ENCODE results near the gene CSK.

CSK gene

GRCh38 chr15:74802862-74803447 is 21.1 kb downstream of the CSK start:
- no peak for DNase-seq

DNA sequence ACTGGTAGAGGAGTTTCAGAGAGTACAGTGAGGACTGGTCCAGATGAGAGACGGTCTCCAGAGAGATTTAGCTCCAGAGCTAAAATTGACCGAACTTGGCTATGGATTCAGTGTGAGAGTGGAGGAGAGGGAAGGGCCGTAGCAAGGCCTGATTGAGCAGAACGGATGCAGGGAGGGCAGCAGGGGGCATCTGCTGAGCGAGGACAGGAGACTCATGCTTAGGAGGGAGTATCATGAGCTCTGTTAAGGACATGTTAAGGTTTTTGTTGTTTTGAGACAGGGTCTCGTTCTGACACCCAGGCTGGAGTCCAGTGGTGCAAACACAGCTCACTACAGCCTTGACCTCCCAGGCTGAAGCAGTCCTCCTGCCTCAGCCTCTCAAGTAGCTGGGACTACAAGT is 23.1 kb downstream of the CSK start:
- DNase-seq: no peak

DNA sequence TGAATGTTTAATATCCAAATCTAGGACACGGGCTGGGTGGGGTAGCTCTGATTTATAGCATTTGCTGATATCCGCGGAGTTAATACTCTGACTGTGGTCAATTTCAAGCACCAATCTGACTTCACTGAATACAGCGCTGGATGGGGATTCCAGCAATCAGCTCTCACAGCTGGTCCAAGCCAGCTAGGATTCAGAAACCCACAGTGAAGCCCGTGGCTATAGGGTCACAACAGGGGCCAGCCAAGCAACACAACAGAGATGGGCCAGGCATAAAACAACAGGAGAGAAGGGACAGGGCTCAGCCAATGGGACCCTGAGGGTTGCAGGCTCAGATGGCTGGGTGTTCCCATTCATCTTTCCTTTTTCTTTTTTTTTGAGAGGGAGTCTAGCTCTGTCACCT is 25.4 kb downstream of the CSK start:
- no peak for DNase-seq

DNA sequence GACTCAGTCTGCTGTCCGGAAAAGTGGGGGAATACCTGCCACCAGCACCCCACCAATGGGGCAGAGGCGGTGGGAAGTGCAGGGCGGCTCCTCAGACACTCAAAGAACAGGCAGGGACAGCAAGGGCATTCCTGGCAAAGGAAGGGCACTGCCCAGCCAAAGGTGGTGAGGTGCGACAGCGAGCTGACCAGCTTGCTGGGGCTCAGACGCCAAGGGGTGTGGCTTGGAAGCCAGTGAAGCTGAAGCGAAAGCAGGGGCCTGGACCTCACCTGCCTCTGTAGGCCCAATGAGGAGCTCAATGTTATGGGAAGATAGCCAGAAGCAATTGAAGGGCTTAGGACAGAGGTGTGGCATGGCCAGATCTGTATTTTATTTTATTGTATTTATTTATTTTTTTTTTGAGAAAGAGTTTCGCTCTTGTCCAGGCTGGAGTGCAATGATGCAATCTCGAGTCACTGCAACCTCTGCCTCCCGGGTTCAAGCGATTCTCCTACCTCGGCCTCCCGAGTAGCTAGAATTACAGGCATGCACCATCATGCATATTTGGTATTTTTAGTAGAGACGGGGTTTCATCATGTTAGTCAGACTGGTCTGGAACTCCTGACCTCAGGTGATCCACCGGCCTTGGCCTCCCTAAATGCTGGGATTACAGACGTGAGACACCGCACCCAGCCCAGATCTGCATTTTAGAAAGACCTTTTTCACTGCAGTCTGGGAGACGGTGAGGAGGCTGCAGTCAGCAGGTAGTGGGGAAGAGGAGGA is 26.4 kb downstream of the CSK start:
- DNase-seq: no peak

GRCh38 chr15:74808840-74809229 is 27.0 kb downstream of the CSK start:
- DNase-seq: no peak

GRCh38 chr15:74809242-74809641 is 27.4 kb downstream of the CSK start:
- DNase-seq: no peak

- no peak for DNase-seq
Observed at GRCh38 chr15:74809956-74810355, 28.1 kb downstream of the CSK start.

DNA sequence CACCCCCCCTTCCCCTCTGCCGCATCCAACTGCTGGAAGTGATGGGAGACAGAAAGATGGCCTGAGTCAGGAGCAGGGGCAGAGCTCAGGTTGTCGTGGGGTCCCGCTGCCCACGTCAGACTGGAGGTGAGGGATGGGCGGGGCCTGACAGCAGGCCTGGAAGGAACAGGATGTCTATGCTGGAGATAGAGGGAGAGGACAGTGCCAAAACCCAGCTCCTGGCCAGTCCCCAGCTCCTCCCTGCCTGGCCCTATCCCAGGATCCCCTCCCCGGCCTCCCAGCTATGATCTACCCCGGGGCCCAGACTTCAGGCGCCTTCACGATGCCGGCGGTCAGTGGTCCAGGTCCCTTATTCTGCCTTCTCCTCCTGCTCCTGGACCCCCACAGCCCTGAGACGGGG is 30.7 kb downstream of the CSK start, which contains the start of gene LMAN1L:
Gene LMAN1L (plus strand): TSS at position 303 of the 400 bp plus-strand sequence. CDS start 20 bp downstream, at position 323.
- DNase-seq: no peak

GRCh38 chr15:74815121-74815934 is 33.4 kb downstream of the CSK start:
- no peak for DNase-seq

- DNase-seq: no peak
Observed at GRCh38 chr15:74815961-74816360, 34.1 kb downstream of the CSK start.

GRCh38 chr15:74816624-74817369 is 34.9 kb downstream of the CSK start:
- DNase-seq: no peak

DNA sequence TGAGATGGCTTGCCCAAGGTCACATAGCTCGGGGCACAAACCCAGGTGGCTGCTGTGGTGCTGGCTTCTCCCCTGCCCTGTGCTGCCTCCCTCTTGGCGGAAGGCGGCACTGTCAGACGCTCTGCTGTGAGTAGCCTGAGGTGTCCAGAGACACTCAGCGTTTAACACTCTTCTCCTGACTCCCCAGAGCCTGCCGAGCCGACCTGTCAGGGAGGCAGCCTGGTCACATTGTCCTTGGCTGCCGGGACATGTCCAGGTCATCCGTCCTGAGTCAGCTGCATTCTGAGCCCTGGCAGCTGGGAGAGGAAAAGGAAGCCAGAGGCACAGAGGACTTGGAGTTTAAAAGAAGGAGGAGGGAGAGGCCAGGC is 35.5 kb downstream of the CSK start:
- DNase-seq: no peak

DNA sequence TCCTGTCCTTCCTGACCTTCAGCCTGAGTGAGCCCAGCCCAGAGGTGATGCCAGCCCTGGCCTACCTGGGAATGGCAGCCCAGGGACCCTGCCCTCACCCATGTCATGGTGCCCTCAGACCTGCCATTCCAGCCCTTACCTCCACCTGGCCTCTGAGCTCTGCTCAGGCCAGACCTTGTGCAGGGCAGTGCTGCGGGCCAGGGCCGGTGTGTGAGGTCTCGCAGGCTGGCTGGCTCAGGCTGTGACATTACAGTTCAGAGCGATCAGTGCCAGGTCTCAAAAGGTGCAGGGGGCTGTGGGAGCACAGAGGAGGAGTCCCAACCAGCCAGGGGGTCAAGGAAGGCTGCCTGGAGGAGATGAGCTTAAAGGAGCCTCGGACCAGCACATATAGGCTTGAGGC is 38.2 kb downstream of the CSK start:
- no peak for DNase-seq

DNA sequence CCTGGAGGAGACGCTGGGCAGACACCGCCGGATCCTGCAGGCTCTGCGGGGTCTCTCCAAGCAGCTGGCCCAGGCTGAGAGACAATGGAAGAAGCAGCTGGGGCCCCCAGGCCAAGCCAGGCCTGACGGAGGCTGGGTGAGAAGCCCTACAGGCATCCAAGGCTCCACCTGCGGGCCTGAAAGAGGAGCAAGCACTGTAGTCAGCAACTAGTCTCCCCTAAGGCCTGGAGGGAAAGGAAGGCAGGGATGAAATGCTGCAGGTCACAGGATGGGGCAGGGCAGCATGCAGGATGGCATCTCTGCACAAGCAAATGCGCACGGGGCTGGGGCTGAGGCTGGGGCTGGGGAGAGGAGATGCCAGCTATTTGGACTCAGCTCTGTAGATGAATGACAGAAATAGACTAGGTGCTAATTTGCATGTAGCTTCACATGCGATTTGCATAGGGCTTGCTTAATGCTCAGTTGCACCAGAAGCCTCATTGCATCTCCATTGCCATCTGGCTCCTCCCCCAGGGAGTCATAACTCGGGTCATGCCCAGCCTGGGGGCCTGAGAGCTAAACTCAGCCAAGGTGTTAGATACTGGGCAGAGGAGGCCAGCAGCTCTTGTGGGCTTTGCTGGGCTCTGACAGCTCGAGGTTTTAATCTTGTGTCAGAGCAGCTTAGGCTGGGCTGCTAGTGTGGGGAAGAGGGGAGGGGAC is 39.4 kb downstream of the CSK start:
- no peak for DNase-seq

DNA sequence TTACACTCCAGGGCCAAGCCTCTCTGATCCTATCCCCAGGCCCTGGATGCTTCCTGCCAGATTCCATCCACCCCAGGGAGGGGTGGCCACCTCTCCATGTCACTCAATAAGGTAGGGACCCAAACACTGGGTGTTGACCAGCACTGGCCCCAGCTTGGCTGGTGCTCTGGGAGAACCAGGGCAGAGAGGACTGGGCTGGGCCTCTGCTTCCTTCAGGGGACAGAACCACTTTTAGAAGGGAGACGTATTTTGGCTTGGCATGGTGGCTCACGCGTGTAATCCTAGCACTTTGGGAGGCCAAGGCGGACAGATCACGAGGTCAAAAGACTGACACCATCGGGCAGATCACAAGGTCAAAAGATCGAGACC is 39.9 kb downstream of the CSK start:
- DNase-seq: no peak

GRCh38 chr15:74822233-74822632 is 40.4 kb downstream of the CSK start:
- DNase-seq: no peak

- no peak for DNase-seq
Observed at GRCh38 chr15:74823324-74823723, 41.4 kb downstream of the CSK start.

- no peak for DNase-seq
Observed at GRCh38 chr15:74824976-74825375, 43.1 kb downstream of the CSK start.

- no peak for DNase-seq
Observed at GRCh38 chr15:74825866-74826265, 44.0 kb downstream of the CSK start.

DNA sequence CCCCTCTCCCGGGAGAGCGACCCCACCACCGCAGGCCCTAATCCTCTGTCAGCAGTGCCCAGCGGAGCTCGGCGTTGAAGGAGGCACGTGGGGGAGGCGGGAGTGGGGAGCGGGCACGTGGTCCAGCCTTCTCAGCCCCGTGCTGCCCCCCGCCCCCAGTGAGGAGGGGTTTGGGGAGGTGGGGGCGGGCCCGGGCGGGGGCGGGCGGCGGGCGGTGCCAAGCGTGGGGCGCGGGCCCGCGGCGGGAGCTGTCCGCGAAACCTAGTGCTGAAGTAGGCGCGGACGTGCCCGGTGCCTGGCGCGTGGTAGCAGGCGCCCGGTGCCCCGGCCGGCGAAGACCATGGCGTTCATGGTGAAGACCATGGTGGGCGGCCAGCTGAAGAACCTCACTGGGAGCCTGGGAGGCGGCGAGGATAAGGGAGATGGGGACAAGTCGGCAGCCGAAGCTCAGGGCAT is 44.5 kb downstream of the CSK start, which contains the start of gene CPLX3:
Gene CPLX3 (plus strand): TSS at position 264 of the 456 bp plus-strand sequence. CDS start 77 bp downstream, at position 341.
- no peak for DNase-seq

- DNase-seq: no peak
Observed at GRCh38 chr15:74826921-74827320, 45.0 kb downstream of the CSK start.

GRCh38 chr15:74827614-74828013 is 45.7 kb downstream of the CSK start:
- DNase-seq: no peak
